ENCODE measurements around the gene ZNF385B.

DNA sequence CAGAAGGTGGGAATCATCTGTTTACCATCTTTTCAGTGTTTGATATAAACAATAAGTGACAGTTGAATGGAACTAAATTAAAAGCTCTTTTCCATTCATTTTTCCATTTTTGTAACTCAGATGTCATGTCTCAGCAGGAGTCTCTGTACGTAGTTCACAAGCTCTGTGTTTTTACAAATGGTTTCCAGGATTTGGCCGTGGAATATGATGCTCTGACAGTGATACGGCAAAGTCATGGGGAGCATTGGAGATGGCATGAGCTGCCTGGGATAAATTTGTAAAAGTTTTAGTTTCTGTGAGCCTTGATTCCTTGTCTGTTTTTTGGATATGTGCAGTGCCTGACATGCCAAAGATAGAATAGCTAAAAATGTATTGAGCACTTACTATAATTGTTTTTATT lies 428.7 kb downstream of the ZNF385B start:
- TF ChIP-seq, protein P1, sequence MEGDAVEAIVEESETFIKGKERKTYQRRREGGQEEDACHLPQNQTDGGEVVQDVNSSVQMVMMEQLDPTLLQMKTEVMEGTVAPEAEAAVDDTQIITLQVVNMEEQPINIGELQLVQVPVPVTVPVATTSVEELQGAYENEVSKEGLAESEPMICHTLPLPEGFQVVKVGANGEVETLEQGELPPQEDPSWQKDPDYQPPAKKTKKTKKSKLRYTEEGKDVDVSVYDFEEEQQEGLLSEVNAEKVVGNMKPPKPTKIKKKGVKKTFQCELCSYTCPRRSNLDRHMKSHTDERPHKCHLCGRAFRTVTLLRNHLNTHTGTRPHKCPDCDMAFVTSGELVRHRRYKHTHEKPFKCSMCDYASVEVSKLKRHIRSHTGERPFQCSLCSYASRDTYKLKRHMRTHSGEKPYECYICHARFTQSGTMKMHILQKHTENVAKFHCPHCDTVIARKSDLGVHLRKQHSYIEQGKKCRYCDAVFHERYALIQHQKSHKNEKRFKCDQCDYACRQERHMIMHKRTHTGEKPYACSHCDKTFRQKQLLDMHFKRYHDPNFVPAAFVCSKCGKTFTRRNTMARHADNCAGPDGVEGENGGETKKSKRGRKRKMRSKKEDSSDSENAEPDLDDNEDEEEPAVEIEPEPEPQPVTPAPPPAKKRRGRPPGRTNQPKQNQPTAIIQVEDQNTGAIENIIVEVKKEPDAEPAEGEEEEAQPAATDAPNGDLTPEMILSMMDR (IDR thresholded peaks at IDR 0.05): no peak
- TF ChIP-seq POLR2A (IDR thresholded peaks at IDR 0.05; ENCODE audit: low read depth): no peak
- no peak for TF ChIP-seq EP300 (IDR thresholded peaks at IDR 0.05)

Data from esophagus muscularis mucosa (tissue), 4 donors.